NCI-H526 treated with DMSO at 0.1 percent for 48 hours (cell line): ENCODE measurements around the gene KCNC1.

ENCODE experiments used
- DNase-seq: peaks from one replicate; lab custom pipeline; 2025; lab: John Stamatoyannopoulos, UW

The KCNC1 gene

DNA sequence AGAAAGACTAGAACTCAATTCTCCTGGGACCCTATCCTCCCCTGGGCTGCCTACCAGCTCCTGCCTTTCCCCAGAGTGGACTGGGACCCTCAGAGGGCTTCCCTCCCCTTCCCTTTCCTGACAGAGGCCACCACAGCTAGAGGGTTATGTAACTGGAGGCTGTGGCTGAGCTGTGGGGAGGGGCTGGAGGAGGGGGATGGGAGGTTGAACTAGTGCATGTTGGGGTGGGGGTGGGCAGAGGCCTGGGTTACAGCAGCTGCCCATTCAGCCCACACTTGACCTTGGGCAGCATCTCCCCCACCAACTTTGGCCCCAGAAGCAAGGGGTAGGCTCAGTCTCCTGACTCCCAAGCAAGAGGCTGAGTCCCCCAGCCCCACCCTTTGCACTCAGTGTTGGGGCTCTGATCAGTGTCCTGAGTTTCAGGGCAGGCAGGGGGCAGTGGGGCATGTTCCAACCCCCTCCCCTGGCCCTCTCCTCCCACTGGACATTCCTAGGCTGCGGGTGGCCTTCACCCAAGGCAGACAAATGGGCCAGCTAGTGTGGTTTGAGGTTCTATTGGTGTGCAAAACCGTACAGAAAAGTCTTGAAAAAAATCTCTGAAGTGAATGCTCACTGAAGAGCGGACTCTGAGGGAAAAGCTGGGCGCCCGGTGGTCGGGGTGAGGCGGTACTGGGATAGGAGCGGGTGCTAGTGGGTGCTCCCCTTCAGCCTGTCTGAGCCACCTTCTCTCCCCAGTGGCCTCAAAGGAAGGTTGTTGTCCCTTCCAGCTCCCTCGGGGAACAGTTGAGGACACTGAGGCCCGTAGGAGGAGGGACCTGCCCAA is 3.8 kb downstream of the KCNC1 start:
- no peak for DNase-seq

- DNase-seq, result no peak
Observed at GRCh38 chr11:17739945-17740338, 5.4 kb downstream of the KCNC1 start.

GRCh38 chr11:17740649-17741235 is 6.2 kb downstream of the KCNC1 start:
- no peak for DNase-seq

GRCh38 chr11:17741487-17741886 is 6.9 kb downstream of the KCNC1 start:
- no peak for DNase-seq

DNA sequence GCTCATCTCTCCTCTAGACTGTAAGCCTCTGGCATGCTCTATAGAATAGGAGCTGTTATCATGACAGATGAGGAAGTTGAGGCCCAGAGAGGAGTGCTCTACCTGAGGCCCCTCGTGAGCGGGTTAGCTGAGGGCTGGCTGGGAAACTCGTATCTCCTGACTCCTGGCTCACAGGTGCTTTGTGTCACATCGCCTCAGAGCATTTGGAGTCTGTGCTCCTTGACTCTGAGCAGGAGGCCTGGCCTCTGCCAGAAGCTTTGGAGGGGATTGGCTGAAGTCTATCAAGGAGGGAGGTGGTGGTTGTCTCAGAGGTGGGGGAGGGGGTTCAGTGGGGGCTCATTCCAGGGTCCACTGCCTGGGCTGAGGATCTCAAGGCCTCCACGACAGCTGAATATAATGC is 7.4 kb downstream of the KCNC1 start:
- DNase-seq, result no peak

GRCh38 chr11:17743026-17743807 is 8.6 kb downstream of the KCNC1 start:
- no peak for DNase-seq

- DNase-seq, result no peak
Observed at GRCh38 chr11:17743808-17744119, 9.2 kb downstream of the KCNC1 start.

GRCh38 chr11:17744151-17744940 is 9.8 kb downstream of the KCNC1 start:
- DNase-seq, result no peak

GRCh38 chr11:17745023-17745772 is 10.6 kb downstream of the KCNC1 start:
- DNase-seq, result no peak

- DNase-seq, result no peak
Observed at GRCh38 chr11:17746096-17746495, 11.5 kb downstream of the KCNC1 start.

DNA sequence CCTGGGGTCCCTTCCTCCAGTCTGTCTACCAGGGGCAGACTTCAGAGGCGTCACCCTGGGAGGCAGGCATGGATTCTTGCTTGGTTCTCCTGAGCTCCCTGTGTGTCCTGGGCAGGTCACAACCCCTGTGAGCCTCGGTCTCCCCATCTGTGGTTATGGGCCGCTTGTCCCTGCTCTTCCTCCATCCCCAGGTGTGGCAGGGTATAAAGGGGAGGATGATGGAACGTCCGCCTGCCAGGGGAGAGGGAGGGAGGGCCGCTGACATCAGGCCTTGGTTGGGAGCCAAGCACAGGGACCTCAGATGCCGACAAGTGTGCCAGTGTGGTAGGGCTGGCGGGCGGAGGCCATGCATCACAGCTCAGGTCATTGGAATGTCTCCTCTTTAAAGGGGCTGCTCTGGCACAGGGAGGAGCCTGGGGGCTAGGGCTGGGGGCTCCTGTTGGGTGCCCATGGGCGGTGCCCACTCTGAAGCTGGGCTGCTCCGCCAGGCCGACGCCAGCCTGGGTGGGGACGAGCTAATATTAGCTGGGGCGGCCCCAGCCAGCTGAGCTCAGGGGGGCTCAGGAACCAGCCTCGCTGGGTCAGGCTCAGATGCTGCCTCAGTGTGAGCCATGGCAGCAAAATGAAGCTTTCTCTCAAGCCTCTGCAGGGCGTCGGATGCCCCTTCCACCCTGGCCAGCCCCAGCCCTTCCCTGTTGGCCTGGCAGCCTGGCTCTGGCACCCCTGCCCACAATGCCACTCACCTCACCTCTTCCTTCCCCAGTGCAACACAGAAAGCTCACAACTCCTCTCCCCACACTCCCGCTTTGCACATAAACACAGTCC is 12.8 kb downstream of the KCNC1 start:
- no peak for DNase-seq

GRCh38 chr11:17748044-17748443 is 13.5 kb downstream of the KCNC1 start:
- no peak for DNase-seq

DNA sequence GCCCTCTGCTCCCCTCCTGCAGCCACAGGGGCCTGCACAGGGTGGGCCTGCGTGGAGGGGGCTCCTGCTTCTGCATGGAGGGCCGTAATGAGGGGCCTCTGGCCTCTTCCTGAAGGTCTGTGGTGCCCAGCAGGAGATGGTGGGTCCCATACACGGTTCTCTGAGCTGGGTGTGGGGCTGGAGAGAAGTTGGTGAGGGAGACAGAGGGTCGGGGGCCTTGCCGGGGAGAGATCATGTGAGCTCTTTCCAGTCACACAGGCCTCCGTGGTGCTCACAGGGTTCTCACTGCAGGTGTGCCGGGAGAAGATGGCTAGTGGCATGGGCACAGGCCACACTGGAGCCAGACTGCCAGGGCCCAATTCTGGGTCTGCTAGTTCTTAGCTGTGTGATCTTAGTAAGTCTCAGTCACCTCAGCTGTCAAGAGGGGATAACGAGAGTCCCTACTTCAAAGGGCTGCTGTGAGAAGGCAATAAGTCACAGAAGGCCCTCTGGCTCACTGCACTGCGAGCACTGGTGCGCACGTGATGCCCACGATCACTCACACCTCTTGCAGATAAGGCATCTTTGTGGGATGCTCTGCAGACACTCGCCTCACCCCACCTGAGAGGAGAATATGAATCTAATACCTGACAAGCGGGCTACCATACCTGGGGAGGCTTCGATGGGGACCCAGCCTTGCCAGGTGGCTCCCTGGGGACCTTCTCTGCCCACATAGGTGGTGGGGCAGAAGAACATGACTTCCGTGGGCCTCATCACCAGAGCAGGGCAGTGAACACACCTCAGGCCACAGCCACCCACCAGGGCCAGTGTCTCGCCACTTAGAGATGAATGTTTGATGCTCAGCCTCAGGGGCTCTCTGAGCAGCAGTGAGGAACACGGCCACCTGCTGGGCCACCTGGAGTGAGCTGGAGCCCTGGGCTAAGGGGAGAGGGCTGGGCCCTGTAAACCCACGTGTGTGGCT is 14.5 kb downstream of the KCNC1 start:
- DNase-seq, result no peak

- no peak for DNase-seq
Observed at GRCh38 chr11:17750013-17750800, 15.6 kb downstream of the KCNC1 start.

DNA sequence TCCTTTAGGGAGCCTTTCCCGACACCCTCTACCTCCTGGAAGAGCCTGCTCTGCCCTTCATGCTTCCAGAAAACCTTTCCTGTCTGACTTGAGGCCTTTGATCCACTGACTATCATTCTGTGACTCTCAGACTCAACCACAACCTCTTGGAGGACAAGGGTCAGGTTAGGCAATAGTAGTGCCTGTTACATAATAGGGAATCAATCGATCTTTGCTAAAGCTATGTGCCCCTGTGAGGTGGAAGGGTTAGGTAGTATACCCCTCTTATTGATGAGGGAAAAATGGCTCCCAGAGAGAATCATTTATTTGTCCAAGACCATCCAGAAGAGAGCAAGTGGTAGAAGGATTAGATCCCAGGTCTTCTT is 16.2 kb downstream of the KCNC1 start:
- DNase-seq, result no peak

- no peak for DNase-seq
Observed at GRCh38 chr11:17751558-17751957, 17.0 kb downstream of the KCNC1 start.

- no peak for DNase-seq
Observed at GRCh38 chr11:17752144-17752543, 17.6 kb downstream of the KCNC1 start.

GRCh38 chr11:17753153-17753552 is 18.6 kb downstream of the KCNC1 start:
- no peak for DNase-seq

GRCh38 chr11:17753641-17754040 is 19.1 kb downstream of the KCNC1 start:
- DNase-seq, result no peak
